IPS-18c (cell line): ENCODE data around the gene GARIN3.

Source experiments
- H3K4me3 ChIP-seq: 2 replicates; pipeline ENCODE4 v1.7.0; 2013; ENCODE audit warnings: low read depth, mild to moderate bottlenecking, low read length, moderate library complexity; ENCODE audit not compliant: insufficient read depth
- H3K9me3 ChIP-seq: one replicate; pipeline ENCODE4 v1.6.1; 2013; ENCODE audit warnings: mild to moderate bottlenecking, low read length, moderate library complexity; ENCODE audit not compliant: control insufficient read depth, insufficient read depth

GARIN3 gene

DNA sequence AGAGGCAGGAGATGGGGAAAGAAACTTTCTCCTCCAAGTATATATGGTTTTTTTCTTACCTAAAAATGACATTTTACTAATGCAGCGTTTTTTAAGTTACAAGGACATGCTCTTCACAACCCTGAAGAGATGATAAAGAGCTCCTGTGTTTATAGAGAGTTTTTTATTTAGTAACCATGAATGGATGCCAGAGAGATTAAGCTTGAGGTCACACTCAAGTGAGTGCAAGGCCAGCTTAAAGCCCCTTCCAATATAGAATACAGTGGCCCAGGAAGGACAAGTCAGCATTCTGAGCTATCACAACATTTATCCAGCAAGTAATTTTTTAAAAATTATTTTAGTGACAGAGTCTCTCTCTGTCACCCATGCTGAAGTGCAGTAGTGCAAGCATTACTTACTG lies 50.6 kb downstream of the GARIN3 start:
- Histone ChIP-seq H3K4me3 (no peak overlapping the region), H3K9me3 (no peaks in the 10 kb centered on the region)

DNA sequence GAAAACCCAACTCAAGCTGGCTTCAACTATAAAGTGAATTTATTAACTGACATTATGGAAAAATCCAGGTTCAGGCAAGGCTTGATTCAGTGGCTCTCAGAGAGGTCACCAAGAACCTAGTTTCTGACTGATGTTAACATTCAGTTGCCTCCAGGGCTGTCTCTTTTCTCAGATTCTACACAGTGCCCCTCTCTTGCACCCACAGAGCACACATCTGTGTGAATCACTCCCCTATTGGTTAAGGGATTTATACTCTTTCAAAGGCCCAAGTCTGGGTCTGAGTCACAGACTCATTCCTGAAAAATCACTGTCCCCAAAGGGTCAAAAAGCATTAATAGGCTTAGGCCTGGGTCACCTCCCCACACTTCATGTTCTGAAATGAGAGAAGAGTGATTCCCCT lies 51.1 kb downstream of the GARIN3 start:
- Histone ChIP-seq H3K9me3 (no peaks in the 10 kb centered on the region), H3K4me3 (no peak overlapping the region)

DNA sequence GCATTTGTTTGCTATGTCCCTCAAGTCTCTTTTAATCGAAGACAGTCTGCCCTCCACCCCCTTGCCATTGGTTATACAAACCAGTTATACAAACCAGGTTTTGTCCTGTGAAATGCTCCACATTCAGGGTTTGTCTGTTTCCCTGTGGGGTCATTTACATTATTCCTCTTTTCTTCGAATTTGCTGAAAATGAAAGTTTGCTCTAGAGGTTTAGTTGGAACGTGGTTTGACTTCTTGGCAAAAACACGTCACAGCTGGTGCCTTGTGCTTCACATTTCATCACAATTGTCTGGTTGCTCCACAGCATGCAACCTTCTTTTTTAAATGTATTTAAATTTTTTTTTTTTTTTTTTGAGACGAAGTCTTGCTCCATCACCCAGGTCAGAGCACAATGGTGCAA lies 53.1 kb downstream of the GARIN3 start:
- Histone ChIP-seq H3K9me3 (no peaks in the 10 kb centered on the region), H3K4me3 (no peak overlapping the region)
